ENCODE results near the gene SPACA7. TPM values are rescaled to one million over a fixed set of nuclear protein-coding genes. Genes with fewer than 3 reads are reported as not detected.

Gene SPACA7
- total and polyA plus RNA-seq, 9 of the 15 experiments (the other 6 are each of a cell fraction or from before 2014, with no cell fraction given) = not detected

GRCh38 chr13:112391746-112392145 is 15.6 kb downstream of the SPACA7 start:
- in situ Hi-C loops (cut with MboI) = loop anchor here (10.0 kb wide), 1 partner anchor 1437 kb away; no protein-coding TSS in a partner anchor
- no peaks in the 10 kb centered on the region for H3K9me3 ChIP-seq (replicated peaks; ENCODE audit: control insufficient read depth, insufficient read depth, low read depth, low read length)
- no TSS peak for BruUV-seq (replicated peaks)

More at GRCh38 chr13:112391746-112392145, 15.6 kb downstream of the SPACA7 start:
- Histone ChIP-seq H3K27ac (ENCODE audit: extremely low read depth, low read depth, low read length) (no peak overlapping the region), H2AFZ (ENCODE audit: low read depth, low read length) (no peak overlapping the region), H4K20me1 (replicated peaks; ENCODE audit: control insufficient read depth, insufficient read depth, low read length) (no peaks in the 10 kb centered on the region), H3K36me3 (ENCODE audit: control insufficient read depth, insufficient read depth, low read length) (no peaks in the 10 kb centered on the region), H3K4me3 (no peak overlapping the region), H3K9ac (ENCODE audit: insufficient read depth in 1 of 2, low read depth in 2 of 2, low read length in 2 of 2) (no peak overlapping the region), H3K79me2 (ENCODE audit: control insufficient read depth, insufficient read depth, low read length) (no peaks in the 10 kb centered on the region), H3K9me1 (ENCODE audit: control insufficient read depth, insufficient read depth, low read length) (no peaks in the 10 kb centered on the region), H3K4me1 (replicated peaks in 1 of 2; ENCODE audit: control insufficient read depth in 2 of 2, insufficient read depth in 2 of 2, low read length in 2 of 2) (no peaks in the 10 kb centered on the region), H3K27me3 (ENCODE audit: control insufficient read depth in 2 of 2, insufficient read depth in 2 of 2, low read length in 2 of 2) (peaks cover 0 to 9% of the 10 kb centered on the region in 2 experiments; a peak in 2 of 5 replicates), H3K4me2 (ENCODE audit: insufficient read depth, low read length) (no peak overlapping the region)
- TF ChIP-seq SAP30 (IDR thresholded peaks at IDR 0.05; ENCODE audit: borderline replicate concordance, insufficient read depth, low read depth, low read length, poor library complexity, severe bottlenecking) (no peak), ZNF512 (tag; IDR thresholded peaks at IDR 0.05) (no peak), DNMT1 (IDR thresholded peaks at IDR 0.05) (no peak), ZNF444 (CRISPR knock-in tag; IDR thresholded peaks at IDR 0.05) (no peak), ASH1L (IDR thresholded peaks at IDR 0.05; ENCODE audit: borderline replicate concordance, low read depth, partially characterized antibody) (no peak), ARHGAP35 (IDR thresholded peaks at IDR 0.05; ENCODE audit: partially characterized antibody) (no peak), CXXC5 (CRISPR knock-in tag; IDR thresholded peaks at IDR 0.05) (no peak)
- TF ChIP-seq, protein P1, sequence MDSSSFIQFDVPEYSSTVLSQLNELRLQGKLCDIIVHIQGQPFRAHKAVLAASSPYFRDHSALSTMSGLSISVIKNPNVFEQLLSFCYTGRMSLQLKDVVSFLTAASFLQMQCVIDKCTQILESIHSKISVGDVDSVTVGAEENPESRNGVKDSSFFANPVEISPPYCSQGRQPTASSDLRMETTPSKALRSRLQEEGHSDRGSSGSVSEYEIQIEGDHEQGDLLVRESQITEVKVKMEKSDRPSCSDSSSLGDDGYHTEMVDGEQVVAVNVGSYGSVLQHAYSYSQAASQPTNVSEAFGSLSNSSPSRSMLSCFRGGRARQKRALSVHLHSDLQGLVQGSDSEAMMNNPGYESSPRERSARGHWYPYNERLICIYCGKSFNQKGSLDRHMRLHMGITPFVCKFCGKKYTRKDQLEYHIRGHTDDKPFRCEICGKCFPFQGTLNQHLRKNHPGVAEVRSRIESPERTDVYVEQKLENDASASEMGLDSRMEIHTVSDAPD (CRISPR knock-in tag; IDR thresholded peaks at IDR 0.05) = no peak
- WGBS (ENCODE audit: insufficient coverage, low coverage, missing lambda C conversion rate) = 0% methylated on average over 7 of the region's 8 CpGs
- FAIRE-seq = no peak
- no peak for ATAC-seq
- DNase-seq (ENCODE audit: extremely low read depth in 1 of 4, low spot score in 3 of 4) = no peak
- intact Hi-C loops (cut with micrococcal nuclease) = no loop called here
- CTCF ChIA-PET (ENCODE audit: low intra/inter-chr PET ratio) = no interaction called here
- POLR2A ChIA-PET = interaction anchor here (0.7 kb wide), 1 partner anchor 214 kb away, joined by 3 read pairs; no protein-coding TSS in a partner anchor

All from K562 (cell line).